Stimulated activated CD8-positive, alpha-beta memory T cell treated with anti-CD3 and anti-CD28 coated beads, Interleukin-12 subunit alpha, Interleukin-12 subunit beta, amount 100 ng/mL, for 24 hours (primary cell): Measurements from ENCODE around the gene ANXA5.
"Not testable (repeated sequence)": the region's sequence is repeated elsewhere in the genome, so short reads cannot be mapped to it uniquely, and the experiment has no call there.

Experiments
- DNase-seq: peaks from one replicate; pipeline ENCODE4 v3.0.0-alpha.2; 2020; ENCODE audit errors: extremely low read depth

The ANXA5 gene

DNA sequence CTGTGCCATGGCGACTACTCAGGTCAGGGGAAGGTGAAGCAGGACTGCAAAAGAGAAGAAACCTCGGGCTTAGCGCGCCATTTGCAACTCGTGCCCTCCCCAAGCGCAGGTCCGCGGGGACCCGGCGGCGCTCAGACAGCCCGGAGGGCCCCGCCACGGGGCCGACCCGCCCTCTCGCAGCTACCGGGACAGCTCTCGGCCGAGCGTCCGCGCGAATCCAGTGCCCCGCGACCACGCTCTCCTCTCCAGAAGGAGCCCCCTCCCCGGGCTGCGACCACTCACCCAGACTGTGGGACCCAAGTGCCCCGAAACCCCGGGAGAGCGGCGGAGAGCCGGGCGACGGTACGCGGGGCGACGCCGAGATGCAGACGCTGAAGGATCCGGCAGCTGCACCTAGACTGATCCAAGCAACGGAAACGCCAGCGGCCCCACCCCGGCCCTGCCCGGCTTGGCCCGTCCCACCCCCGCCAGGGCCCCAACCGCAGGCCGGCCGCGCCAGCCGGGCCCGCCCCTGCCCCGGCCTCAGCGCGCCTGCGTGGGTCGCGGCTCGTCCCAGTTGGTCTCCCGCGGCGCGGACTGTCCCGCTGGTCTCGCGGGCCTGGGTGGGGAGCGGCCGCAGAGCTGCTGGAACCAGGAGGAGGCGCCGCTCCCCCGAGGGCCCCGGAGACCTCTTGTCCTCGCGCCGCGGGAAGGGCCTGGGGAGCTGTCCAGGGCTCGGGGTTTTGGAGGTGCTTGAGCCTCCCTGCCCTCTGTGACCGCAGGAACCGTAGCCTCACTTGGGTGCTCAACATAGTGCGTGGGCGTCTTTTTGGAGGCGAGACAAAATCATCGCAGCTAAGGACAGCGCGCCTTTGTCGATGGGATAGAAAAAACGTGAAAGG lies at the start of gene ANXA5:
Gene ANXA5 (minus strand): TSS at position 400 of the 881 bp plus-strand sequence. CDS start 391 bp downstream, at position 9.
- peak; percentile 47 for DNase-seq

DNA sequence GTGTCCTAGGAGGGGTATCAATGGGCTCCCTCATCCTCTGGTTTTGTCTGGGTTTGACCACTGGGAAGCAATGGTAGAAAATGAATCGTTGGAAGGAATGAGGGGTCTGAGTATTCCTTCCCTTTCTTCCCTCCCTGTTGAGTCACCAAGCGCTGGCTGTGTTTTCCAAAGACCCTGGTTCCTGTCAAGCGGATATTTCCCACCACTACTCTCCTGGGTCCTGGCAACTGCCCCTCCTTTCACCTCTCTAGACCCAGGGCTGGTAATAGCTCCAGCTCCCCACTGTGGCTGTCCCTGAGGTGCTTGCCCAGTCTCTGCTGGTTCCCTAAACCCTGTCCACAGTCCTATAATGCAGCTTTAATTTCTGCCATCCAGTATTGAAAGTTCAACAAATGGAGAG lies 46.0 kb upstream of the ANXA5 start:
- no peak for DNase-seq

DNA sequence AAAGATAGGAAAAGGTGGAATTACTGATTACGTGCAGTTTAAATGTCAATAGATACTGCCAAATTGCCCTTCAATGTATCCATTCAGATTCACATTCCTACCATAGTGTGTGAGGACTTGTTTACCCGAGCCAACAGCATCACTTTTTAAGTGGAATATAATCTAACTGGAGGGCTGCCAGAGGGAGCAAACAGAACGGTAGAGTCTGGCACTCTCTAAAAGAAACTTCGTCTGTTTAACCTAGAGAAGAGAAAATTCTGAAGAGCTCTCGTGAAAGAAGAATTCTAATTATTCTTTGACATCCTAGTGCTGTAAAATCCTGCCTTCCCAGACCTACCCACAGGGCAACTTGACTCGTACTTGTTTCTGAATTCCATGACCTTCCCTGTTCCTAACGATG lies 45.0 kb upstream of the ANXA5 start:
- DNase-seq, result no peak

DNA sequence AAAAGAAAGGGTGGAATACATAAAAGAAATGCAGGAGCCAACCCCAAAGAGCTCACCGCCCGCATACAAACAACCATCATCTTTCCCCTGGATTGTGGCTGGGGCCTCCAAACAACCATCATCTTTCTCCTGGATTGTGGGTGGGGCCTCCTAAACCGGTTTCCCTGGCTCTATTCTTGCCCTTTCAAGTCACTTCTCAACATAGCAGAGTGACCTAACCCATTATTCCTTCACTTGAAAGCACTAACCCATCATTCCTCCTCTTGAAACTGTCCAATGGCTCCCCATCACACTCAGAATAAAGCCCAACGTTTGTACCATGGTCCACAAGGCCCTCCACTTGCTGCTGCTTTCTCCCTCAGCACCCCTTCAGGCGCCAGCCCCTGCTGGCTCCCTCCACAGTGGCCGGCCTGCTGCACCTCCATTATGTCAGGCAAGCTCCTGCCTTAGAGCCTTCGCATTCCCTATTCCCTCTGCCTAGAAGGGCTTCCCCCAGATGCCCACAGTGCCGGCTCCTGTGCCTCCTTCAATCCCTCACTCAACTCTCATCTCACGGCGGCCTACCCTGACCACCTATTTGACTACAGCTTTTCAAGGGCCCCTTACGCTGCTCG lies 44.1 kb upstream of the ANXA5 start:
- no peak for DNase-seq

DNA sequence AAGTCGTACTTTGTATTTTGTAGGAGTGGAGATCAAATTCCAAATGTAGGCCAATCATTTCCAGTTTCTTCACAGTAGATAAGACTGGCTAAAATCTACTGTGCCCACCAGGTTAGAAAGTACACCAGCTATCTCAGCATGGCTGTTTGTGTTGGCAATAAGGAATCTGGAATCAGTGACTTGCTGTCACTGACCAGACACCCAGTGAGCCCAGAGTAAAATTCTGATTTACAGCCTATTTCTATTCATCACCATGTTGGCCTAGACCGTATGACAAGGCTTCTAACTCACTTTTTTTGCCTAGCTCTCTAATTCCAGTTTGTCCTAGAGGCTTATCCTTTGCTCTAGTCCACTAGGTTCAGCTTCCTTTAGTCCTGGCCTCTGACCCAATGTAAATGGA lies 42.8 kb upstream of the ANXA5 start:
- no peak for DNase-seq

DNA sequence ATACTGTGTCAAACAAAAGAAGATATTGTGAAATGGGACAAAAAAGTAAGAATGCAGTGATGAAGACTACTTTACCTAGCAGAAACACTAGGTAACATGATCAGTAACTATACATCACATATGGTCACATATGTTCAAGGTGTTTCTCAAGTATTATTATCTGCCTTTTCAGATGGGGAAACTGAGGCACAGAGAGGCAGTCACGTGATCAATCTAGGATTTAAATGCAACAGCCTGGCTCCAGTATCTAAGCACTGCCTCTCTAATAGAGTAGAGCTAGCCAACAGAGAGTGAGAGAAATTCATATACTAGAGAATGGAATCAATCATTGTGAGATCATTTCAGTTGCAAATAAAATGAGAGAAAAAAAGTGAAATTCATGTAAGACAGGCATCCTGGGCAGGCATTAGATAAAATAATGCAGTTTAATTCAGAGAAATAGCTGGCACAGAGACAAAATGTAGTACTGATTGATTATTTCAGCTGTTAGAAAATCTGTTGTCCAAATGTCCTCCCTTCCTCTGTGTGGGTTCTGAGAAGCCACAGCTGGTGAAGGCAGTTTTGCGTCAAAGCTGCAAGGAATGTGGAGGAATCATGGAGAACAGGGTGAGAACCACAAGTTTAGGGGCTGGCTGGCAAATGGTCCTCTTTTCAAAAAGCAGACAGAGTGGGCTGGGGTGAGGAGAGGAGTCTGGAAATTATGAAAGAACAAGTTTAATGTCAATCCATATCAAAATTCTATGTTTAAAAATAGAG lies 42.2 kb upstream of the ANXA5 start:
- no peak for DNase-seq

DNA sequence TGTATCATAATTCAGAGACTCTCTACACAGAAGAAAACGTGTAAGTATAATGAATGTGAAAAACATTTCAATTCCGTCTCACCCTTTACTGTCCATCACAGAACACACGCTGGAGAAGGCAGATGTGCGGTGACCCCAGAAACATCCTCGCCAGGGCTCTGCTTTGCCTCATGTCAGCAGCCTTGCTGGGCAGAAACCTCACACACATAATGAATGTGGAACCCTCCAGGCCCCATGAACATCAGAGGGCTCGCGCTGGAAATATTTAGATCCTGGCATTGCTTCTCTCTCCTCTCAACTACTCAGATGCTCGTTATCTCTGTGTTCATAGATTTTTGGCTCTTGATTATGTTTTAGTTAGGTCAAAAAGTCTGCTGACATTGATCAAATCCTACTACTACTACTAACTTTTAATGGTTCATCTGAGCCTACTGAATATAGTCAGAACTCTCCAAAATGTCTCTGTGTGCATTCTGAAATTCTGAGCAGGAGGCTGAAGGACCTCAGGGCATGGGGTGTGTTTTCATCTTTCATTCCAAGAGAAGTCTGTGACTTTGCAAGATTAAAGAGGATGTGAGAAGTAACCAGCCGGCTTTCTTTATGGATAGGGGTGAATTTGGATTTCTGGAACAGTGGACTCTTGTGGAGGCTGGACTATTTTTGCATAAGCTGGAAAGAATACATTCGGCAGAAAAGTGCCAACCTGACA lies 41.2 kb upstream of the ANXA5 start:
- DNase-seq, result no peak

DNA sequence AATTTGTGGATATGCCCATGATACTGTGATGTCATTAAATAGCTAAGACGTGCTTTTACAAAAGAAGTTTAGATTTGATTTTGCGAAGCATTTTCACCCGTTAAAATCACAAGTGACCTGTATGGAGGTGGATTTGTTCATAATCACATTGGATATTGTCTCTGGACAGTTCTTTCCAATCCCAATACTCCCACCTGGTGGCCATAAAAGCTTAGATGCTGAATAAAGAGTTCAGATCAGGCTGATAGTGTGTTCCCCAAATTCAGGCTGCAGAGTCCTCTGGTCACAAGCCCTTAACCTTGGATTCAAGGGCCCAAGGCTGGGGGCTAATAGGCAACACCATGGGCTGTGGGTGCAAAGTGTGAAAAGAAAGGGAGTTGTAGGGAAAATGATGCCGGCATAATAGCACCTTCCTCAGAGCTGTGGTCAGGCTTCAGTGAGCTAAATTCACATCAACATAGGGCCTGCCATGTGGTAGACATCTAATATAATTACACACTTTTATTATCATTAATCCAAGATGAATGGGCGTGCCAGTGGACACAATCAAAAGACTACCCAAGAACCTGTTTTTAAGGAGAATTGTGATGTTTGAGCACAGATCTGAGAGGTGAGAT lies 40.1 kb upstream of the ANXA5 start:
- DNase-seq, result no peak

DNA sequence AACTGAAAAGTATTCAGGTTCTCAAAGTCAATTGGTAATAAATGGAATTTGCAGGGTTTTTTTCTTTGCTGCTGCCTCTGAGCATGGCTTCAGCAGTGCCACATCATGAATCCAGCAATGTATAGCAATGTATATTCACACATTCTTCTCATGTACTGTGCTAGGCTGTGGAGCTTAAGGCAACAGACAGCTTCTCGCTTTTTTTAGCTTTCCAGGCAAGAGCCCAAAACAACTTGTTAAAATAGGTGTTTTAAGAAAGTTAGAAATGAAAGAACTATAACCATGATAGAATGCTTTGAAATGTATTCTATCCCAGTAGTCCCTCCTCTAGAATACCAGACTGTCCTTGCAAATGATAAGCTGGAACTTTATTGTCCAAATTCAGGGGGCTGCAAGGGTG lies 37.8 kb upstream of the ANXA5 start:
- DNase-seq, result no peak

DNA sequence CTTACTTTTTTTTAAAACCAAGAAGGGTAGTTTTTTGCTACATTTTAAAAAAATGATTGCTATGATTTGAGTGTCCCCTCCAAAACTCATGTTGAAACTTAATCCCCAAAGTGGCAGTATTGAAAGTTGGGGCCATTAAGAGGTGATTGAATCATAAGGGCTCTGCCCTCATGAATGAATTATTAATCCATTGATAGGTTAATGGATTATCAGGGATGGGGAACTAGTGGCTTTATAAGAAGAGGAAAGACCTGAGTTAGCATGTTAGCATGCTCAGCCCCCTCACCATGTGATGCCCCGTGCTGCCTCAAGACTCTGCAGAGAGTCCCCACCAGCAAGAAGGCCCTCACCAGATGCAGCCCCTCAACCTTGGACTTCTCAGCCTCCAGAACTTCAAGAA lies 37.2 kb upstream of the ANXA5 start:
- DNase-seq, result no peak

DNA sequence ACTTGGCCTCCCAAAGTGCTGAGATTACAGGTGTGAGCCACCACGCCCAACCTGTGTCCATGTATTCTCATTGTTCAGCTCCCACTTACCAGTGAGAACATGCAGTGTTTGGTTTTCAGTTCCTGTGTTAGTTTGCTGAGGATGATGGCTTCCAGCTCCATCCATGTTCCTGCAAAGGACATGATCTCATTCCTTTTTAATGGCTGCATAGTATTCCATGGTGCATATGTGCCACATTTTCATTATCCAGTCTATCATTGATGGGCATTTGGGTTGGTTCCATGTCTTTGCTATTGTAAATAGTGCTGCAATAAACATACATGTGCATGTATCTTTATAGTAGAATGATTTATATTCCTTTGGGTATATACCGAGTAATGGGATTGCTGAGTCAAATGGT lies 33.0 kb upstream of the ANXA5 start:
- not testable (repeated sequence) for DNase-seq

DNA sequence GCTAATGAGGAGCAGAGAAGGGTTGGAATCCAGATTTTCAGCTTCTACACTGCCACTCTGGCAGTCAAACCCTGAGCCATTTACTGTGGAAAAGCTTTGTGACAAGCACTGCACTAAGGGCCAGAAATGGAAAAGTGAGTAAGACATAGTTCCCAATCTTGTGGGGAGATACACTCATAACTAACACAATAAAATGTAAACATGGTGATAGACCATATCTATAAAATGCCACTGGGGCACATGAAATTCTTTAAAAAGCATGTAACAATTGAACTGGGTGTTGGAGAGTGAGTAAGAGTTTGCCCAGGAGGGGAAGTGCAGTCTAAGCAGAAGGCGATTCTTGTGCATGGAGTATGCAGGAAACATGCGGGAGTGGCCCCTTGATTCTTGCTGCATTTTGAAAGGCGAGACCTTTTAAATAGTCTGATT lies 32.0 kb upstream of the ANXA5 start:
- DNase-seq, result no peak

DNA sequence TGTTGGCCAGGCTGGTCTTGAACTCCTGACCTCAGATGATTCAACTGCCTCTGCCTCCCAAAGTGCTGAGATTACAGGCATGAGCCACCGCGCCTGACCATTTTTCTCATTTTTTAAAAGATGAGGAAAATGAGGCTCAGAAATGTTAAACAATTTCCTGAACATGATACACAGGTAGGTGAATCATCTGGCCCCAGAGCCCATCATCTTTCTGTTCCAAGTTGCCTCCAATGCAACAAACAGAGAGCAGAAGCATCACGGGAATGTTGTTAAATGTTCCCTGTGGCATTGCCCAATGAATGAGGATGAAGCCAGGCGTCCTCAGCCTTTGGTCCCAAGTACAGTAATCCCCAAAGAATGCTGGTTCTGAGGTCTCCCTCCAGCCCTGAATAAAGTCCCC lies 31.3 kb upstream of the ANXA5 start:
- no peak for DNase-seq

DNA sequence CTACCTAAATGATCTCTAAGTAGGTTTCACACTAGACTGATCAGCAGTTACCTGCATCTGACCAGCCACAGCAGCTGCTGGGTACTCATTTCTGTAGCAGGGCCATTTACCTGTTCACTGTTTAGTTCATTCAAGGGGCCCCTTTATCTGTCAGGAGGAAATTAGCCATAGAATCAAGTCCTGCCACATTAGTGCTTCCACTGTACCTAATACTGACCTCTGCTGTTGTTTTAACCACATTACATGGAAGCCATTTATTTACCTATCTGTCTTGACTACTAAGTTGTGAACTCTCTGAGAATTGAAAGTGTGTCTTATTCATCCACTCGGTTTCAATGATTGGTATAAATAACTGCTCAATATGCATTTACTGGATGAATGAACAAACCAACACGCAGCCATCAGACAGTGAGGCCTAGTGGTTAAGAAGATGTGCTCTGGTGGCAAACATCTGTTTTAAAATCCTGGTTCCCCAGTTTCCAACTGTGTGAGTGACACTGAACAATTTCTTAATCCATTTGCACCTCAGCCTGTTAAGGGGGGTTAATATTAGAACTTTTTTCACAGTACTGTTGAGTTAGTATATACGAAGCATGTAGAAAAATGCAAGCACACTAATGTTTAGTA lies 30.0 kb upstream of the ANXA5 start:
- DNase-seq, result no peak

DNA sequence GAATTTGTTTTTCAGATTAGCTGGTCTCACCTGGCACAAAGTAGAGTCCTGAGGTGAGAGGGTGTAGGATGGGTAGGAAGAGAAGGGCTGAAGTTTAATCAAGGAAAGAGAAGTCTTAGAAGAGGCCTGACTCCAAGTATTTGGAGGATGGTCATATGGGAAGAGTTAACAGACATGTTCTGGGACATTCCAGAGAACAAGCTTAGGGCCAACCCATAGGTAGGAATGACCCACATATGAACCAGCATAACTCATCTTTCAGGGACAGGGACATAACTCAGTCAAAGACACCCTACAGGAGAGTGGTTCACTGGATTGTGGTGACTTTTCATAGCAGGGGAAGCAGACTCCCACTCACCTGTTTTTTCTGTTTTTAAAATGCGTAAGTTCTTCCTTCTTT lies 27.9 kb upstream of the ANXA5 start:
- DNase-seq, result no peak

DNA sequence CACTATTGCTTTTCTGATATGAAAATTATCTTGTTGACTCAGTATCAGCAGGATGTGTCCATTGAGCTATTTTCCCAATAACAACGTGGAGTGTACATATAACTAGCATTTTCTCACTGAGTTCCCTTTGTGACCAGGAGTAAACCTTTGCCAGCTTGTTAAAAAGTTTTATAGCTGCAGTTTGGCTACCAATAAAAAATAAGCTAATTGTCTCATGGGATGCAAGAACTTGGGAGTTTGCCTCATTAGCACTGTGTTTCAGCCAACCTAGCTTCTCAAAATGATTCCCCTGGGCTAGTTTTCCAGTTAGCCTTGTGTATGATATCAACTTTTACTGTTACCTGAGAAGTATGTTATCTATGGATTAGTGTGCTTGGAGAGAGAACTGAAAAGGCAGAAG lies 24.9 kb upstream of the ANXA5 start:
- no peak for DNase-seq

DNA sequence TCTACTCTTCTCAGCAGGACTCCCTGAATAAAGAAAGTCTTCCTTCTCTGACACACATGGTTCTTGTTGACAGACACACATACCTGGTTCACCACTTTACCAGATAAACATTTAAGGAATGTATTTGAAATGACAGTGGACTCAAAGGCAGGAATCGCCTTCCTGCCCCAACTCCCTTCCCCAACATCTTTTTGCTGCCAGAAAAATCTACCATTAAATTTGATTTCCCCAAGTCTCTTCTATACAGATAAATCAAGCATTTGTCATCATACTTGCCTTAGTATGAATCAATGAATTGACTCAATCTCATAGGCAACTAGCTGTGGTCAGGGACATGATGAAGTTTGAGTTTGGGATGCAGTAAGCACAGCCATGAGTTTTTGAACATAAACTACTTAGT lies 23.3 kb upstream of the ANXA5 start:
- no peak for DNase-seq

DNA sequence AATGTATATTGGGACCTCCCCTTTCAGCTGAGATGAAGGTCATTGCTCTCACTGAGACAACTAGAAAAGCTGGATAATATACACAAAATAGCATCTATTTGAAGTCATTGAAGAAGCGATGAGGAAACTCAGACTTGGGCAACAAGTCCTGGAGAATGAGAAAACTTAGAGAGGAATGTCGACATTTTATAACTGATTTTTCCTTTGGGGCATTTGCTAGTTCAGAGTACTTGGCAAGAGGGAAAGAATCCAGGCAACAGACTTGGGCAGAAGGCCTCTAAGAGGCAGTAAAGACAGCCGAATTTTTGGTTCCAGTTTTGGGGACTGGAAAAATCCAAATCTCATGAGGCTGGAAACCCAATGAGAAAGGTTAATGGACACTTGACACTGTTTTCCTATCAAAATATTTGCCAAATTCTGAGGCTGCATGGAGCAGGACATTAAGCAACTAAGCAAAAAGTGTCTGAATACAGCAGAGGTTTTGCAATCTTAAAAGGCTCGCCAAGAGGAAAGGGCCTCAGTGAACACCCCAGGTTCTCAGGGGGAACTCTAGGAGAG lies 21.0 kb upstream of the ANXA5 start:
- DNase-seq, result no peak

DNA sequence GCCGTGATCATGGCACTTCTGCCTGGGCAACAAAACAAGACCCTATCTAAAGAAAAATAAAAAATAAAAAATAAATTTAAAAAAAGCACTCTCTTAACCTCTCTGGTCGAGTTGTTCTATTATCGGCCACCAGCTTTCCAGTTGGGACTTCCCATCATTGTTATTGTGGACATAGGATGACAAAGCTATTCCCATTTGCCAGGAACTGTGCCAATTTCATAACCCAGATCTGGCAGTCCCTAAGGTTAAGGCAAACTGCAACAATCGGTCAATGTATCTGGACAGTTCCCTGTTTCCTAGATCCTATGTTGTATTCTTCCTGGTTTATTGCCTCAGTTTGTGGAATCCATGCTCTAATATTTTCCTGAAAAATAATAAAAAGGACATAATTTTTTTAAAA lies 17.8 kb upstream of the ANXA5 start:
- no peak for DNase-seq

DNA sequence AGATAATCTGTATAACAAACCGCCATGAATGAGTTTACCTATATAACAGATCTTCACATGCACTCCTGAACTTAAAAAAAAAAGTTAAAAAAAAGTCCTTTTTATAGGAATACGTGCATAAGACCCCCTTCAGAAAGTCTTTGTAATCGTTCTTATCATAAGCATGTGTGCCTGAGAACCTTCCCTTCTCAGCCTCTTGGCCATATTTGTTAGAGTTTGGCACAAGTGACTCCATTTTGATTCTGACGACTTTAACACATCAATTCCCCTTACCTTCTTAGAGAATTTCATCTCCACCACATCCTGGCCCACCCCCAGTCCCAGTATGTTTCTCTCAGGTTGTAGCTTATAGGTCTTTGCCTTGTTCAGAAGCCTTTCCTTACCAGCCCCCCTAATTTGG lies 16.0 kb upstream of the ANXA5 start:
- DNase-seq, result no peak
